DLD1 (cell line): ENCODE measurements around the gene GIT2.
"Not testable (repeated sequence)": the region's sequence is repeated elsewhere in the genome, so short reads cannot be mapped to it uniquely, and the experiment has no call there.

ENCODE experiments used
- in situ Hi-C: cut with HindIII; loops from 2 replicates; pipeline ENCODE4 v1.10.0; 2017; ENCODE audit warnings: low sequenced_read_pairs

GIT2 gene

DNA sequence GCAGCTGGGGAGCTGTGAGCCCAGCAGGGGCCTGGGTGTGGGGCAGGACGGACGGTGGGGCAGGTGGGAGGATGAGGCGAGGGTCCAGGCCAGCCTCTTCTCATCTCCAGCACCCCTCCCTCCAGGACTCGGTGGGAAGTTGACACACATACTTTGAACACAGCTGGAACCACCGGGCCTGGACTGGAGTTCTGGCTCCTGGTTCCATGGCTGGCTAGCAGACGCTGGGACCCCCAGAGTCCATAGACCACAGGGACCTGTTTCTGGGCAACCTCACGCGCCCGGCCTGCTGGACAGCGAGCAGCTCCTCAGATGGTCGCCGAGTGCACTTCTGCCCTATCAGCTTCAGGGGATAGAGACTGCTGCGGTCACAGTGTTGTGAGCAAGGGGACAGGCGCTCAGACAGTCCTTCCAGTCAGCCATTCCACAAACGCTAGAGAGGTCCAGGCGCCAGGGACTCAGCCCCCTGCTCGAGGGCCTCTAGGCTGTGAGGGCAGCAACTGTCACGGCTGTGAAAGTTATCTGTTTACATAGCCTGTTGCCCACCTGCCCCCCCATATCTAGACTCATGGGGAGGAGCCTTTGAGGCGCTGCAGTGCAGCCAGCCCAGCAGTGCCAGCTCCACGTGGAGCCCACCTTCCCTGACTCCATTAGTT is 70.9 kb downstream of the GIT2 start:
- in situ Hi-C loops, result no loop called here

DNA sequence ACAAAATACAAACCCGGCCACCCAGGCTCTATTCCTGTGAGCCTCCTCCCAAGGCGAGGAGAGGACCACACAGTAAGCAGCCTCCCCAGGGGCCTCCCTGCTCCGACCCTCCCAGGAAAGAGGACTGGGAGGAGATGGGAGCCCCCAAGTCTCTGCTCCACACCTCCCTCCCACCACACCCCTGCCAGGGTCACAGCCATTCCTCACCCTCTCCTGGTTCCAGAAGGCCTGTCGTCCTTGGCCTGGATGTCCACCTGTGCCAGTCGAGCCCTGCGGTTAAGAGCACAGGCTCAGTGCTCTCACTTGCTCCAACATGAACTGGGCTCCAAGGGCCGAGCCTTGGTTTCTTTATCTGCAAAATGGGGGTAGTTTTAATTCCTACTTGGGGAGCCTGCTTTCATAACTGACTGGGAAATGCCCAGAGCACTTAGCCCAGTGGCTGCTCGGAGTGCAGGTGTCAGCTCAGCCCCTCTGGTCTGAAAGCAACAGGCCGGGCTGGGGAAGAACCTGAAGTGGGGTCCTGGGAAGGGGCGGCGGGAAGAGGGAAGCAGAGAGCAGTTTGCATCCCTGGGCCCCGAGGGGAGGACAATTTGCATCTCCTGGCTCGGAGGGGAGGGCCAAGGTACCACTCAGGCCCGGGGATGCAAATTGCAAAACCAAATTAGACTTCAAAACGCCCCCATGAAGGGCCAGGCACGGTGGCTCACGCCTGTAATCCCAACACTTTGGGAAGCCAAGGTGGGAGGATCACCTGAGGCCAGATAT is 72.5 kb downstream of the GIT2 start:
- in situ Hi-C loops, result no loop called here

DNA sequence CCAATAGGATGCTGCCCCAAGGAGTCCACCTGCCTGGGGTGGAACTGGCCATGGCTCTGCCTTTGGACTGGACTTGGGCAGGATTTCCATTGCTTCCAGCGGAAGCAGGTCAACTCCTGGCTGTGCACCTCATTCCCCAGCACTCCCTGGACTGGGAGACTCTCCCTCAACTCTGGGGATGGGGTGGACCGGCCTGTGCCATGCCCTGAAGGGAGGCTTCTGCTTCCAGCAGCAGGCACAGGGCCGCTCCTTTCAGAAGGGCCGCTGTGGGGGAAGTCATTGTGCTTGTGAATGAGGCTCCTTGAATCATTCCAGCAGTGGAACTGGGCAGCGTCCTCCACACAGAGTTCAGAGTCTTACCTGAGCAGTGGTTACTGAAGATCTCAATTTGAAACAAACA is 73.1 kb downstream of the GIT2 start:
- in situ Hi-C loops, result no loop called here

DNA sequence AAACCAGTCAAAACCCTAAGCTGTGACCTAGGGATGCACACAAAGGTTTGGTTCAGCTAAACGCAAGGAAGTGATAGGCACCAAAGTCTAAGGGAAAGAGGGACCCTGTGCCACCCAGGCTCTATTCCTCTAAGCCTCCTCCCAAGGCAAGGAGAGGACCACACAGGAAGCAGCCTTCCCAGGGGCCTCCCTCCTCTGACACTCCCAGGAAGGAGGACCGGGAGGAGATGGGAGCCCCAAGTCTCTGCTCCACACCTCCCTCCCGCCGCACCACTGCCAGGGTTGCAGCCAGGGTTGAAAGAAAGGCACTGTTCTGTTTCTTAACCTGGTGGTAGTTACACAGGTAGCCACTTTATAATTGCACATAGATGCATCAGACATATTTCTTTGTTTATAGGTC is 74.2 kb downstream of the GIT2 start:
- in situ Hi-C loops, result no loop called here

DNA sequence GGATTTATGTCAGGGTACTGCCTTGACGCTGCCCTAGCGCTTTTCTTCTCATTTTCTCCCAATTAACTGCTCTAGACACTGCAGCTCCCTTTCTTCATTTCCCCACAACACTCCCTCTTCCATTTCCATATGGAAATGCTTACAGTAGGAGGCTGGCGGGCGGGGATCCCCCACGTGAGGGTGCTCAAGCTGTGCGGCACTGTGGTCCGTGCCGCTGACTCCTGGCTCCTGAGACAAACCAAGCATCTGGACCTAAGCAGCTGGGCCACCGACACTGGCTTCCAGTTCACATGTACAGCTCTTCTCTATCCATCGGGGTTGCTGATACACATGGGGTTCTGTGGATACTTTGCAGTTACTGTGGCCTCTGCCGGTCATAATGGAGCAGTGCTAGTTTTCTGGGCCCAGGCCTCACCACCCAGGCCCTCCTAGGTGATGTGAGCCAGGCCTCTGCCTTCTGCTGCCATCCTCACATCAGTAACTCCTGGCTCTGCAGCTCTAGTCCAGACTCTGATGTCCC is 75.8 kb downstream of the GIT2 start:
- in situ Hi-C loops, result no loop called here

DNA sequence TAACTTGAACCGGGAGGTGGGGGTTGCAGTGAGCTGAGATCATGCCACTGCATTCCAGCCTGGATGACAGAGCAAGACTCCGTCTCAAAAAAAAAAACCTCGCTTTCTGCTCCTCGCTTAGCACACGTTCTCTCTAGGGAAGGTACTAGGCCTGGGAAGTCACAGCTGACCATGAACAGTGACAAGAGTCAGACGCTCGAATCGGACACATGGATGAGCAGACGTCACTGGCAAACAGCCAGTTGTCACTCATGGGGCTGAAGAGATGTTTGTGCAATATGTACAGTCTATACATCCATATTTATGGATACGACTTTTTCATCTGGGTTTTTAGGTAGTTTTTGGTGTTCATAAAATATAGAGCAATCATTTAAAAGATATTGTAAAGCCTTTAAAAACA is 76.7 kb downstream of the GIT2 start:
- in situ Hi-C loops, result no loop called here

DNA sequence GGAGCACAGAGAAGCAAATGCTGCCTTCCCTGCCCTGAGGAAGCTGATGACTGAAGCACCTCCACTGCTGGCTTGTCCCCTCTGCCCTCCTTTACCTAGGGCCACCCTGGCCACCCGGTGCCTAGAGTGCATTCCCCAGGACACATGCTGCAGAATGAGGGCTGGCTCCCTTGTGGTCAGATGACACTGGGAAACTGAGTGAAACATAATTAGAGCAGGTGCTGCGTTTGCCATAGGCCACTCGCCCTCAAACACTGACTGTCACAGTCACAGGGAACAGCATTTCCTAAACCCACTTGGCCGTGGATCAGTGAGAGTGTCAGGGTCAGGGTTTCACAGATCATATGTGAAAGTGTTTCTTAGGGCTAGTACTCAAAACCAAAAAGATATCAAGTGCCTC is 80.1 kb downstream of the GIT2 start:
- in situ Hi-C loops, result no loop called here

DNA sequence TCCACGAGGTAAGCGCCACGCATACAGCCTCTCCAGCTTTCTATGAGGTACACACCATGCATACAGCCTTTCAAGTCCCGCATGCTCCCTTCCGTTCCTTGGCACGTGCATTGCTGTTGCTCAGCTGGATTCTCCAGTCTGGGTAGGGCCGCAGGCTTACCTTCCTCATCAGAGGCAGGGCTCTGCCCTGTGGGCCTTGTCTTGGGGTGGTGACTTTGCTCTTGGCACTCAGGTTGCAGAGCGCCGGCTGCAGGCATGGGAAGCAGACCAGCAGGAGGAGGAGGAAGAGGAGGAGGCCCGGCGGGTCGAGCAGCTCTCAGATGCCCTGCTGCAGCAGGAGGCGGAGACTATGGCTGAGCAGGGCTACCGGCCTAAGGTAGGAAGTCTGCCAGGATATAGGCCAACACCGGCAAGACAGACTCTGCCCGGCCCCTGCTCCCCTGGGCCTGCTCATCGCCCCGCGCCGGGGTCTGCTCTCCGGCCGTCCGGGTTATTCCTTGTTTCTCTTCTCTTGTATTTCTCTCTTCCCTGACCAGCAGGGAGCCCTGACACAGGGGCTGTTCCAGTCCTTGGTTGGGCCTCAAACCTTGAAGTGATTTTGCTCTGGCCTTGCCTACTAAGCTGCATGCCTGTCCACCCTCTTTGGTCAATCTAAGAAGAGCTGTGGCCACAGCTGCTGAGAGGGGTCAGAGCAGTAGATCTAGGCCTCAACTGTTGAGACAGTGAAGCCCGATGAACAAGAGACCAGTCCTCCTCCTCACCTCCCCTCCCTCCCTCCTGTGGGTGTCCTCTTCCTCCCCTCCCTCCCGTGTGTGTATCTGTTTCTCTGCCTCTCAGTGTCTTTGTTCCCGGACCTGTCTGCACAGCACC is 80.8 kb downstream of the GIT2 start:
- in situ Hi-C loops, result no loop called here

DNA sequence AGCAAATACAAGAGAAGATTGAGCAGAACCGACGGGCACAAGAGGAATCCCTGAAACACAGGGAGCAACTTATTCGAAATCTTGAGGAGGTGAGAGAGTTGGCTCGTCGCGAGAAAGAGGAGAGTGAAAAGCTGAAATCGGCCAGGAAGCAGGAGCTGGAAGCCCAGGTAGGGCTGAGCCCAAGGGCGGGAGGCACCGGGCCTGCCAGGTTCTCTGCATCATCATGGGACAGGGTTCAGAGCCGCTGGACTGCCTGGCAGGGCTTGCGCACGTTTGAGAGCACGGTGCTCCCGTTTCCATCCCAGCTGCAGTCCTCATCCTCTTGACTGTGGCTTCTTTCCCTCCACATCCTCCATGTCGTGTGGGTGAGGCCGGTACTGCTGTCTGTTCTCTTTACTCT is 81.7 kb downstream of the GIT2 start:
- in situ Hi-C loops, result no loop called here

DNA sequence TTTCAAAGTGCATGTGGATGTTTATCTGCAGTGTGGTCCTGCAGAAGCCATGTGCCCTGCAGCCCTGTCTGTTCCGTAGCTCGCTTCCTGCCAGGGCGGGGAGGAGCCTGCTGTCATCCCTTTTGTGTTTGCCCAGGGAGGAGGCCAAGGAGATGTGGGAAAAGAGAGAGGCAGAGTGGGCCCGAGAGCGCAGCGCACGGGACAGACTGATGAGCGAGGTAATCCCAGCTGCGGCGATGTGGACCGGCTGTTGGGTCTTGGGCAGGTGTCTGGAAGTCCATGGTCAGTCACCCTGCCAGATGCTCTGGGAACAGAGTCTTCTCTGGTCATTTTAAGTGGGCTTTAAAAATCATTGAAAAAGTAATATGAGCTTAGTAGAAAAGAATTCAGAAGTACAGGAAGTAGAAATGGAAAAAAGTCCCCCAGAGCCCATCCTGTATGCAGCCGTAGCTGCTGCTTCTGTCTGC is 83.3 kb downstream of the GIT2 start:
- in situ Hi-C loops, result no loop called here

DNA sequence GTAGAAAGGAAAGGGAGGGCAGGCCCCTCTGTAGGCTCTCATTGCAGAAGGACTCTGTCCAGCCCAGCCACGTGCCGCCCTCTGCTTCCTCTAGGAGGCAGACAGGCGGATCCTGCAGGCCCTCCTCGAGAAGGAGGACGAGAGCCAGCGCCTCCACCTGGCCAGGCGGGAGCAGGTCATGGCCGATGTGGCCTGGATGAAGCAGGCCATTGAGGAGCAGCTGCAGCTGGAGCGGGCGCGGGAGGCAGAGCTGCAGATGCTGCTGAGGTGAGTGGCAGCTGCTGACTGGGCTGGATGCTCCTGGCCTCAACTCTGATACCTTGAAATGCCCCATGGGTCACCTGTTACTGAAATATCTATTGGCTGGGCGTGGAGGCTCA is 85.2 kb downstream of the GIT2 start:
- in situ Hi-C loops, result no loop called here

DNA sequence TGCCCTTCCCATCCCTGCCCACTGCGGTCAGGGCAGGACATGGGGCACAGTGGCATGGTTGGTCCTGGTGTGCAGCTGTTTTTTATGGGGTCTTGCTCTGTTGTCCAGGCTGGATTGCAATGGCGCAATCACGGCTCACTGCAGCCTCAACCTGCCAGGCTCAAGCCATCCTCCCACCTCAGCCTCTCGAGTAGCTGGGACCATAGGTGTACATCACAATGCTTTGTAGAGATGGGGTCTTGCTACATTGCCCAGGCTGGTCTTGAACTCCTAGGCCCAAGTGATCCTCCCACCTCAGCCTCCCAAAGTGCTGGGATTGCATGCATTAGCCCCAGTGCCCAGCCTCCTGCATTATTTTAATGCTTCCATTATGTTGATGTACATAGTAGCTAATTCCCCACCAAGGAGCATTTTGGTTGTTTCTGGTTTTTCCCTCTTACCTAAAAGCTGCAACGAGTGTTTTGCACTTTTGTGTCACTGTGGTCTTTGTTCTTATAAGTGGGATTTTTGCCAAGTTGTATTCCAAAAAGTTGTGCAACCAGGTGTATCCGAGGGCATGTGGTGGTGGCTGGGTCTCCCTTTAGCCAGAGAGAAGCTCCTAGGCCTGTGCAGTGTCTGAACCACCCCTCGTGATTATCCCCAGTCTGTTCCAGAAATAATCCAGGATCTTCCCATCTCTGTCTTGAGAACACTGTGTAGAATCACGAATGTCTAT is 85.8 kb downstream of the GIT2 start:
- in situ Hi-C loops, result no loop called here

DNA sequence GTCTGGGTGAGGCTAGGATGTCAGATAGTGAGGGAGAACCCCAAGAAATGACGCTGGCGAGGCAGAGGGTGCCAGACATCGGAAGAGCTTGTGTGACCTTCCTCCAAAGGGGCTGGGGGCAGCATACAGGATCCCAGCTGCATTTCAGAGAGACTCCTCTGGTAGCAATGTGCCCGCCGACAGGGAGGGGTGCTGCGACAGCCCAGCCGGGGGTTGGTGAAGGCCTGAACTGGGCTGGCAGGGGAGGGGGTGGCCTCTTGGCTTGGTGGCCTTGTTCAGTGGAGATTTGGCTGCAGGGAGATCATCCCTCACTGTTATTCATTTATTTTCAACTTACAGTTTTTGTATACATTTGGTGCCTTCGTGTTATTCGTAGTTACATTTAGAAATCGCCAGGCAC is 90.9 kb downstream of the GIT2 start:
- in situ Hi-C loops, result no loop called here

DNA sequence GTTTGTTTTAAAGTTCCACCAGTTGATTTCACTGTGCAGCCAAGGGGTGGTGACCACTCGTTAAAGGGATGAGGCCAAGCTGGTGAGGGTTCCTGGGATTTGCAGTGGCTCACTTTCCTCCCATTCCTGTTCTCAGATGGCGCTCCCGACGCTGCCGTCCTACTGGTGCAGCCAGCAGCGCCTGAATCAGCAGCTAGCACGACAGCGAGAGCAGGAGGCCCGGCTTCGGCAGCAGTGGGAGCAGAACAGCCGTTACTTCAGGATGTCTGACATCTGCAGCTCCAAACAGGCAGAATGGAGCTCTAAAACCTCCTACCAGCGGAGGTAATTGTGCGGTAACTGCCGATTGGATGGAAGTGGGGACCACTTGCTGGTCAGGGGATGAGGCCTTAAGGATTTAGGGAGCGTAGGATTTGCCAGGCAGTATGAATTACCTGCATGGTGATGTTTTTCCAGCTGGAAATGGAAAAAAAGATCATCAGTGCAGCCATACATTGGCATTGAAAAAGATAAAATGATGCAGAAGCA is 93.2 kb downstream of the GIT2 start:
- in situ Hi-C loops, result no loop called here

DNA sequence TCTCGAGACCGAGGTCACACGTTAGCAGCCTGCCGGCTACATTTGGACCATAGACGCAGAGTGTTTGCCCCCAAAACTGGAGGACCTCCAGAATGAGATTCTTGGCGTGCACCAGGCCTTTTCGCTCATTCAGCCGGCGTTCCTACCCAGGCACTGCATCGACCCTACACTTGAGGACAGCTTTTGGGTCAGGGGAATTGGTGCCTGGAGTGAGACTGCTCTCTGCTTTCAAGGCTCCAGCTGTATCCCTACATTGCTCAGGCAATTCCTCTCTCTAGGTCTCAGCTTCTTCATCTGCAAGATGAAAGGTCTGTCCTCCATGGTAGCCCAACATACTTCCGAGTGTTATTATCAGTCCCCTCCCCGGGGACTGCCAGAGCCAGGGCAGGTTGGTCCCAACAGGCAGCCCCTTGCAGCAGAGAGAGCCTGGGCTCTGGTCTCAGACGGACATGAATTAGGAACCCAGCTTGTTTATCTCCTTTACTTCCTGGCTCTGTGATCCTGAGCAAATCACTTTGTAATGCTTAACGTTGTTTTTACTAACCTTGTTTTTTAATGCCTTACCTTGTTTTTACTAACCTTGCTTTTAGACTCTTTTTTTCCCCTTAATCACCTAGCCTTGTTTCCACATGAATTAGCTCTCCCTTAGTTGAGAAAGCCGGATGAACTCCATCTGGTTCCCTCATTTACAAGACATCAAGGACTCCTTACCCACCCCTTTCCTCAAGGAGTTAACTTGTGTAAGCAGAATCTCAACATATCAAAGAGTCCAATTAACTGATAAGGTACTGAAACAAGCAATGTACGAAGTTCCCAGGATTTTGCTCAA is 95.2 kb downstream of the GIT2 start:
- in situ Hi-C loops, result no loop called here

DNA sequence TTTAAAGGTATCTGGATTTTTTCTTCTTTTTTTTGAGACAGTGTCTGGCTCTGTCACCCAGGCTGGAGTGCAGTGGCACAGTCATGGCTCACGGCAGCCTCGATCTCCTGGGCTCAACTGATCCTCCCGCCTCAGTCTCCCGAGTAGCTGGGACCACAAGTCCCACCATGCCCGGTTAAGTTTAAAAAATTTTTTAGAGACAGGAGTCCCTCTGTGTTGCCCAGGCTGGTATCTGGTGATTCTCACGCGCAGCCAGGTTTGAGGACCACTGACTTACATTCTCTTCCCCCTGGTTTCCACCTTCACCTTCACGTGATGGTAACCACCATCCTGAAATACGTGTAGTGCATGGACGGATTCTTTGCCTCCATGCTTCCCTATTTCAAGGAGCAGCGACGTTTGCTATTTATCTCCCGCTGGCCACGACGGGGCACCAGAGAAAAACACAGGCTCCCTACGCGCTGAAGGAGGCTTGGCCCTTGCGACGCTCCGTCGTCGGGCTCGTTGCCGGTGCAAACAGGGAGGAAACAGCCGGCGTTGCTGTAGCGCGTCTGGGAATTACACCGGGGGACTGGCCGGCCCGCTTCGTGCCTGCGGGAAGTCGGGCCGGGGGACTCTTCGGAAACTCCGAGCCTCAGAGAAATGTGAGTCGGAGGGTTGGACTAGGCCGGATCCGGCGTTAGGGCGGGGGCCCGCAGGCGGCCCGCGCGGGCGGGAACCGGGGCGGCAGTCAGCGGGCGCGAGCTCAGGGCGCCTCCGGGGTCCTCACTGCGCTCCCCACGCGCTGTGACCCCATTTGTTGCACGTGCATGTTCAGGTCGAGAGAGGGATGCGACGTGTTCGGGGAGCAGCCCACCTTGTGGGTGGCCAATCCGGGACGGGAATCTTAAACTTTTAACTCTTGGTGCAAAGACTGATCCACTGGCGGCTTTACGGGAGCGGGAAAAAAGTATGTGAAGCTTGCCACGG is 96.1 kb downstream of the GIT2 start, which contains the start of gene TCHP:
Gene TCHP (plus strand): TSS at position 492 of the 969 bp plus-strand sequence. CDS start 2,753 bp downstream, outside the sequence.
- in situ Hi-C loops, result no loop called here

DNA sequence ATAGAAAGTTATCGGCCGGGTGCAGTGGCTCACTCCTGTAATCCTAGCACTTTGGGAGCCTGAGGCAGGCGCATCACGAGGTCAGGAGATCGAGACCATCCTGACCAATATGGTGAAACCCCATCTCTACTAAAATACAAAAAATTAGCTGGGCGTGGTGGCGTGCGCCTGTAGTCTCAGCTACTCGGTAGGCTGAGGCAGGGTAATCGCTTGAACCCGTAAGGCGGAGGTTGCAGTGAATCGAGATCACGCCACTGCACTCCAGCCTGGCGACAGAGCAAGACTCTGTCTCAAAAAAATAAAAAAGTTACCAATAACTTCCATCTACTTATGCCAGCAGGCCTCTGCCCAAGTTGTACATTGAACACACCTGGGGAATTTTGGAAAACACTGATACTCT is 96.8 kb downstream of the GIT2 start:
- in situ Hi-C loops, result not testable (repeated sequence)

DNA sequence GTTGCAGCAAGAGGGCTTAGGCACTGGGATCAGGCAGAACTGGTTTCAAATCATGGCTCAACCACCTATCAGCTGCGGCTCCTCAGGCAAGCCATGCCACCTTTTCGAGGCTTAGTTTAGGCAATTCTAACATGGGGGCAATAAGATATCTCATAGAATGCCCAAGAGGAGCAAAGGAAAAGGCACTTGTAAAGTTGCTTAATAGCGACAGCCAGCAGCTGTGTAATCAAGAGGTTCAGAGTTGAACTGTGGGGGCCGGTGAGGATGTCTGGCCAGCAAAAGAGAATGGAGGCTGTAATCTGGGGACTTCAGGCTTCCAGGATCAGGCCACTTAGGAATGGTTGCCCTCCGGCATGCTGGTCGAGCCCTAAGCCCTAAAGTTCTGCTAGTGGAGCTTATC is 99.1 kb downstream of the GIT2 start:
- in situ Hi-C loops, result no loop called here
